ENCODE data around the gene CALN1.

CALN1 gene

GRCh38 chr7:71793251-71793650 is 618.9 kb downstream of the CALN1 start:
- no peak for DNase-seq (ENCODE audit: low spot score)

GRCh38 chr7:71787513-71787912 is 624.6 kb downstream of the CALN1 start:
- no peak for DNase-seq (ENCODE audit: low spot score)

- no peak for DNase-seq (ENCODE audit: low spot score)
Measured at GRCh38 chr7:71785216-71785615, 626.9 kb downstream of the CALN1 start.

- no peak for DNase-seq (ENCODE audit: low spot score)
Measured at GRCh38 chr7:71784781-71785180, 627.4 kb downstream of the CALN1 start.

GRCh38 chr7:71784180-71784579 is 628.0 kb downstream of the CALN1 start:
- DNase-seq (ENCODE audit: low spot score) = no peak

- DNase-seq (ENCODE audit: low spot score) = no peak
Measured at GRCh38 chr7:71783779-71784178, 628.4 kb downstream of the CALN1 start.

- DNase-seq (ENCODE audit: low spot score) = no peak
Measured at GRCh38 chr7:71782051-71782450, 630.1 kb downstream of the CALN1 start.

GRCh38 chr7:71780282-71780681 is 631.9 kb downstream of the CALN1 start:
- DNase-seq (ENCODE audit: low spot score) = no peak

- no peak for DNase-seq (ENCODE audit: low spot score)
Measured at GRCh38 chr7:71777278-71777677, 634.9 kb downstream of the CALN1 start.

GRCh38 chr7:71776726-71777125 is 635.4 kb downstream of the CALN1 start:
- DNase-seq (ENCODE audit: low spot score) = no peak

- no peak for DNase-seq (ENCODE audit: low spot score)
Measured at GRCh38 chr7:71775648-71776047, 636.5 kb downstream of the CALN1 start.

- DNase-seq (ENCODE audit: low spot score) = no peak
Measured at GRCh38 chr7:71772779-71773178, 639.4 kb downstream of the CALN1 start.

- DNase-seq (ENCODE audit: low spot score) = peak; percentile 14
Measured at GRCh38 chr7:71770269-71770907, 641.8 kb downstream of the CALN1 start.

- DNase-seq (ENCODE audit: low spot score) = no peak
Measured at GRCh38 chr7:71769326-71769725, 642.8 kb downstream of the CALN1 start.

- DNase-seq (ENCODE audit: low spot score) = no peak
Measured at GRCh38 chr7:71768450-71768849, 643.7 kb downstream of the CALN1 start.

- no peak for DNase-seq (ENCODE audit: low spot score)
Measured at GRCh38 chr7:71766016-71766415, 646.1 kb downstream of the CALN1 start.

- DNase-seq (ENCODE audit: low spot score) = no peak
Measured at GRCh38 chr7:71761336-71761735, 650.8 kb downstream of the CALN1 start.

GRCh38 chr7:71754828-71755227 is 657.3 kb downstream of the CALN1 start:
- no peak for DNase-seq (ENCODE audit: low spot score)

GRCh38 chr7:71753956-71754664 is 658.0 kb downstream of the CALN1 start:
- no peak for DNase-seq (ENCODE audit: low spot score)

GRCh38 chr7:71753236-71753635 is 658.9 kb downstream of the CALN1 start:
- no peak for DNase-seq (ENCODE audit: low spot score)

- peak; percentile 21 for DNase-seq (ENCODE audit: low spot score)
Measured at GRCh38 chr7:71752171-71752935, 659.8 kb downstream of the CALN1 start.

- no peak for DNase-seq (ENCODE audit: low spot score)
Measured at GRCh38 chr7:71750290-71750689, 661.8 kb downstream of the CALN1 start.

- DNase-seq (ENCODE audit: low spot score) = no peak
Measured at GRCh38 chr7:71746006-71746405, 666.1 kb downstream of the CALN1 start.
